Dermis microvascular lymphatic vessel endothelial cell (primary cell): ENCODE measurements around the gene IL2RA. TPM values are rescaled to one million over a fixed set of nuclear protein-coding genes. Genes with fewer than 3 reads are reported as not detected.
A peak's percentile ranks its signal among the peaks of the same experiment; 100 is the strongest.

Source experiments
- DNase-seq, 2 donors: peaks; one replicate each; pipeline versions ENCODE4 v3.0.0 to v3.0.0-alpha.2; 2010; ENCODE audit warnings: low read depth in 2 of 2
- total RNA-seq: library from RNA; depleted of rRNA; stranded (reverse); fragments of >200 nt; gene quantifications from 2 replicates; pipeline ENCODE4 v1.2.1, GENCODE V29; 2014

Gene IL2RA
- total RNA-seq, 1 donor from 2014 or later = not detected

DNA sequence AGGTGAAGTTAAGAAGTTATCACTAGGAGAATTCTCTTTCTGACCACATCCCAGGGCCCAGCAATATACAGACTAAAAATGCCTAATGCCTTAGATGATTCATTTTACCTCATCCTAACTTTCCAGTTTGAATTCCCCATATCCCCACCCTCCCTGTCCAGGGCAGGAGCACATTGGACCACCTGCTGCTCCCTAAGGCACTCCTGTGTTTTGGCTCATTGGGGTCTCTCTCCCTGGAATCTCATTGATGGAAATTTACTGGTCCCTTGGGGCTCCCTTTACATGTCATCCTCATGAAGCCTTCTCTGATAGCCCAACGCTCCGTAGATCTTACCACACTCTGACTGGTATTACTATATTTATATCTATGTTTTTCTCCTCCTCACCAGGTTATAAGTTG lies 2.7 kb downstream of the IL2RA start:
- no peak for DNase-seq

DNA sequence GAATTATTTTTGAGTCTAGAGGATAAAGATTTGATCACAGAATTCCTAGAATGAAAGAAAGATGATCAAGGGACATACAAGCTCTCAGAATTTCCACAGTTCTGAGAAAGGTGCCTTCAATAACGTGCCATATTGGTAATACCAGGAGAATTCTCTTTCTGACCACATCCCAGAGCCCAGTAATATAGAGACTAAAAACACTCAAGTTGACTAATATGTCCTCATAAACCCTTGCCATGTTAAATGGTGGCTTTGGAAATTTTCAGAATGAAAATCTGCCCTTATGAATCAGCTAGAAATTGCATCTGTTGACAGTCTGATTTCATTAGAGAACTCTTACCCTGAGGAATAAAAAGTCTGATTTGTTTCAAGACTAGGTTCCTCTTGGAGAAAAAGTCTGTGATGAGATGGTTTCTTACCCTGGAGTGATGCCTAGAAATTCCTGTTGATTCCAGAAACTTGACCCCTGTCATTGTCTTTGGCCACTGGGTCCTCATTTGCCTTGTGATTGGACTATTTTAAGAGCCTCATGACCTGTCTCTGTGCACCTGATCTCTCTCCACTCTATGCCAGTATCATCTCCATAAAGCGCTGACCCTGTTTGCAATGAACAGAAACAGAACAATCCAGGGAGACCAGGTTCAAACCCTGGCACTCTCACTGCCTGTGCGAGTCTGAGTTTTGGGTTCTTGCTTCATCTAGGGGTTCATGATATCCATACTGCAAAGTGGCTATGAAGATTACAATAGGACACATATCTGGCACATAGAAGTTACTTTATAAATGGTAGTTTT lies 3.3 kb downstream of the IL2RA start:
- no peak for DNase-seq

DNA sequence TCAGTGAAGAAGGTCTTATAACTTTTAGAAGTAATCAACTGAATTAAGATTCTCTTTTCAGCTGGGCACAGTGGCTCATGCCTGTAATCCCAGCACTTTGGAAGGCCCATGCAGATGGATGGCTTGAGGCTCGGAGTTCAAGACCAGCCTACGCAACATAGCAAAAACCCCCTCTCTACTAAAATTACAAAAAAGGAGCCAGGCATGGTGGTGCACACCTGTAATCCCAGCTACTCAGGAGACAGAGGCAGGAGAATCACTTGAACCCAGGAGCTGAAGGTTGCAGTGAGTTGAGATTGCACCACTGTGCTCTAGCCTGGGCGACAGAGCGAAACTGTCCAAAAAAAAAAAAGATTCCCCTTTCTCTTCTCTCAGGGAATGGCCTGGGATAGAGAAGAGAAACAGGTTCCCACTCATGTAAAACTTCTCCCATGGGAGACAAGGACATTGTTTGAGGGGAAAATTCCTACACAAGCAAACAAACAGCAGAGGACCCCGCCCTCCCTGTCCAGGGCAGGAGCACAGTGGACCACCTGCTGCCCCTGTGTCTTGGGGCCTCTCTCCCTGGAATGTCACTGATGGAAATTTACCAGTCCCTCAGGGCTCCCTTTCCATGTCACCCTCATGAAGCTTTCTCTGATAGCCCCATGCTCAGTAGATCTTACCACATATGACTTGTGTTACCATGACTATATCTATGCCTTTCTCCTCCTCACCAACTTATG lies 5.6 kb downstream of the IL2RA start:
- DNase-seq = no peak

DNA sequence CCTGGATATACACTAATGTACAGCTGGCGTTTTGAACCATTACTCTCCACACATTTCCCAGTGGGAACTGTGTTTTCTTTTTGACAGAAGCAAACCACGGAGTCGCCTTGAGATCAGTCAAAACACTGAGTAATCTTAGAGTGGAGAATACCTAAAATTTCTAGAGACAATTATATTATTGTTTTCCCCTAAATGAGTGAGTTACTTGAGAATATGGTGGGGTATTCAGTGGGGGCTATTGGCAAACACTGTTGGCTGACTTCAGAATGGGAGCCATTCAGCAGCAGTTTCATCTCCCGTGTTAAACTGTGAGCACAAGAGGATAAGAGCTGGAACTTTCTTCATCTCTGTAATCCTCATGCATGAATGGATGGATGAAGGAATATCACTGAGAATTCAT lies 6.2 kb downstream of the IL2RA start:
- DNase-seq = no peak

DNA sequence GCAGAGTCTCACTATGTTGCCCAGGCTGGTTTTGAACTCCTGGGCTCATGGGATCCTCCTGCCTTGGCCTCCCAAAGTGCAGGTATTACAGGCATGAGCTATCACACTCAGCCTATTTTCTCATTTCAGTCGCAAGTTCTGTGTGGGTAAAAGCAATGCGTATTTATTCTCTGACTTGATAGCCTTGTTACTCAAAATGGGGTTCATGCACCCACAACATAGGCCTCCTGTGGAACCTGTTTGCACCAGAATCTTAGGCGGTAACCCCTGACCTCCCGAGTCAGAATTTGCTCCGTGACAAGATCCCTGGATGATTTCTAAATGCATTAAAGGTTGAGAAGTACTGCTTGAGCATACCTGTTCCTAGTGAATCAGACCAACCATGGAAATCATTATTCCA lies 7.3 kb downstream of the IL2RA start:
- DNase-seq = no peak

DNA sequence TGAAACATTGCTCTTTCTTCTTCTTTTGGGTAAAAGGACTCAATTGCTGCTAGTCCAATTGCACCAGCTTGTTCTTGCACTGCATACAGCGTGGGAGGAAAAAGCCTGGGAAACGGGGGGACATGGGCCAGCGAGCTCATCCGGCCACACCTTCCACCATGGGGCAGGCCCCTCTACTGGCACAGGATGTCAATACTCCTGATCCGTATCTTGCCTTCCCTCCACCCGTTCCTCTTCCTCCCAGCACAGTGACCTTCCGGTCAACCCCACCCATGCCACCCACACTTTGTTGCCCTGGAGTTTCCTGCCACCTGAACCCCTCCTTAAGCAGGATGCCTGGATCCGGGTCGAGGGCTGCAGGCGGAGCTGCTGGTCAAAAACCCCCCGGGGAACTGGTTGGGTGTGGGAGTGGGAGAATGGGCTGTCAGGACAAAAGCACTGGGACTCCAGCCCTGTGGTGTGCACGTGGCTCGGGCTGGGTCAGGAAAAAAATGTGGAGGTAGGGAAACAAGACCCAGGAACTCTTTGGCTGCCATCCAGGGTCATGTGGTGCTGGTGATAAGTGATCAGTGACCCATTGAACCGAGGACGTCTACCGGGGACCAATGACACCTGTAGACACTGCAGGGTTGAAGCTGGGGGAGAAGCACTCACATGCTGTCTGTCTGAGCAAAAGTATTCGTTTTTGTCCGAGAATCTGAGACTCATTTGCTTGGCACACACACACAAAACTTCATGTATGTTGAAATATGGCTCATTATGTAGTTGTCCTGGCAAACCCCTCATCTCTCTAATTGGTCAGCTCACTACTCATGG lies 8.1 kb downstream of the IL2RA start:
- DNase-seq = peak in 1 of 2 donors; percentile 6

DNA sequence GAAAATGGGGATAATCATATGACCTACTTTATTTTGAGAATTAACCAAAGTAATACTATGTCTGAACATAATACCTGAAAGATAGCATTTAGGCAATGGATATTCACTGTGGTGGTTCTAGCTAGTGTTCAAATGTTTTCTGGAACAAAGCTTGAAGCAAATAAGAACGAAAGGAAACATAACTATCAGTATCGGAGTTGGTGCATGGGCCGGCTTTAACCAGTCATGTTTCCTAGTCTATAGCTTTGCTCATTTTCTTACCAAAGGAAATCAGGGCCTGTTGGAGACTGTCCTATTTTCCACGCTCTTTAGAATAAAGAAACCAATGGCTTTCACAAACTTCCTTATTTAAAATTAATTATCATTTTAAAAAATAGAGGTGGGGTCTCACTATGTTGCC lies 8.9 kb downstream of the IL2RA start:
- DNase-seq = no peak

DNA sequence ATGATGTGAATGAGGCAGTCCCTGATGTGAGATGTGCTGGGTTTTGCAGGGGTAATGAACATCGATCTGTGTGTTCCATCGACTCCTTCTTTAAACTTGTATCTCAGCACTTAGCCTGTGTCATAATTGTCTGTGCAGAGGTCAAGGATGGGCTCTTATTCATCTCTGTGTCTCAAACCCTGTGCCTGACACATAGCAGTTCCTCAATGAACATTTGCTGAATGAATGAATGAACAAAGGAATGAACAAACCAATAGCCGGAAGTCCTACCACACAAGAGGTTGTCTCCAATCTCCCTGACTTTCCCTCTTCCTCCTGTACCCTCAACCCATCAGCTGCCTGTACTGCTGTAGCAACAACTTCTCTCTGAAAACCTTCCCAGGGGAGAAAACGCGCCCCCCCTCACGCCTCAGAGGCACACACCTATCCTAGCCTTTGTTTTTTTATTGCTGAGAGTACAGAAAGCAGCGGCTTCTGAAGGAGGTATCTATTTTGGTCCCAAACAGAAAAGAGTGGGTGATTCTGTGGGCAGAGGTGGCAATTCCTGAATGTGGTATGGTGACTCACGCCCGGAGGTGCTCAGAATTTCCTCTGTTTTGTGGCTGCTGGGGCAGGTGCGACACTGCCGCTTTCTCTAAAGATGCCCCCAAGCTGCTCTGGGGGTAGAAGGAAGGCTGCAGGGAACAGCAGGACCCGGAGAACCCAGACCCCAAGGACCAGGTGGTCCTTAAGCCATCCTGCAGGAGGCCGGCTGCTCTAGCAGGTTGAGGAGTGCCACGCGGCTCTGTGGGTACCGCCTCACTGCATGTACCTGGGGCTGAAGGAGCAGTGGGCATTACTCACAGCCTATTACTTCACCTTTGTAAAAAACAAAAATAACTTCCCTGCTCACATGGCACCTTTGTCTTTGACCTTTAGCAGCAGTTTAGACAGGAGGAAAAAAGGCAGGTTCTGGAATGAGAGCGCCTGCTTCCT lies 9.6 kb downstream of the IL2RA start:
- DNase-seq = no peak

DNA sequence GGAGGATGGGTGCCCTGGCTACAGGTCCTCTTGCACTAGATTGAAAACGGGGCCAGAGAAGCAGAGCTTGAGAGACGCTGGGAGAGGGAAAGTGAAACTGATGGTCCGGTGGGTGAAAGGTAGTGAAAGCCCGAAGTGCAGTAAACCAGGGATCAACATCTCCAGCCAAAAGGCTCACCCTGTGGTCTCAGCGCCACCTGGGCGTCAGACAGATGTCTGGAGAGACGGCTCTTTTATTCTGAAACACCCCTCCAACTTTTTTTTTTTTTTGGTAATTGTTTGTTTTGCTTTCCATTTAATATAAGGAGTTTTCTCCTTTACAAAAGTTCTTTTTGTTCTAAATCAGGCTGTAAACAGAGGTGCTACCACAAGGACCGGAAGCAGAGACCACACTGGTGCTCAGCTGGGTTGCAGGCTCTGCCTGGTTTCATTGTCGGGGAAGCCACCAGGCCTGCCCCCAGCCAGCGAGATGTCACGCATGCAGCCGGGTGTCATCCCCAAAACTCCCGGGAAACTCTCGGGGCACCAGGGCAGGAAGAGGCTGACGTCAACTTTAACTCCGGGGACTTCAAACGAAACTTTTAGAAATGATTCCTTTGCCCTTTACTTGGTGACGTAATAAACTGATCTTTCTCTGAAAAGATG lies 11.2 kb downstream of the IL2RA start:
- peak; percentile 44 to 47 for DNase-seq

DNA sequence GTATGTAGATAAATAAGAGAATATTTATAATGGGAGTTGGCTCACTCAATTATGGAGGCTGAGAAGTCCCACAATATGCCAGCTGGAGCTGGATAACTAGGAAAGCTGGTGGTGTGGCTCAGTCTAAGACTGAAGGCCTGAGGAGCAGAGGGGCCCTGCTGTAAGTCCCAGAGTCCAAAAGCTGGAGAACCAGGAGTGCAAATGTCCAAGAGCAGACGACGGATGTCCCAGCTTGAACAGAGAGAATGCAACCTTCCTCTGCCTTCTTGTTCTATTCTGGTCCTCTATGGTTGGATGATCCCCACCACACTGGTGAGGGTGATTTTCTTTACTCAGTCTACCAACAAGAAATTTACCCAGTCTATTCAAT lies 13.2 kb downstream of the IL2RA start:
- no peak for DNase-seq

DNA sequence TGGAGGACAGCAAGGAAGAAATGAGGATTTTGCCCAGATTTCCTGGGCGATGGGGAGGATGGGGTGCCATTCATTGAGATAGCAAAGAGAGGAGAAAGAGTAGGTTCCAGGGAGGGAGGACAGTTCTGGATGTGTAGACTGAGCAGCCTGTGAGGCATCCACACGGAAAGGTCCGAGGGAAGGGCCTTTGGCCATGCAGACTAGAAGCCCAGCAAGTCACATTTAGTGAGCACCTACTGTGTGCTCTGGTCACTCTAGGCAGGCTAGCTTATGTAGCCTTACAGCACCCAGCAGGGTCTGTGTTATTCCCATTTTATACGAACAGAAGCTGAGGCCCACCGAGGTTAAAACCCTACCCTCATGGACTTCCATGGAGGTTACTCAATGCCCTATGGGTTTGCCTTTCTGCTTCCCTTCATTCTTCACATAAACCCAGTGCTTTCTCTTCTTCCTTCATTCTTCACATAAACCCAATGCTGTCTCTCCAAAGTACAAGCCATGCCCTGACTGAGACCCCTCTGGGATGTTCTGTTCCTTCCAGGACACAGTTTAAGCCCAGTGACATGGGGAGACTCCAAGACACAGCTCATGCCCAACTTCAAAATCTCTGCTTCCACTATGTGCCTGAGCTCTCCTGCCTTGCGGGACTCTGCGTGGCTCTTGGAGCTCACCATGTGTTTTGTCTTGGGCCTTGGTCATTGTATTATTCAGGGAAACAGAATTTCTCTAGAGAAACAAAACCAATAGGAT lies 13.7 kb downstream of the IL2RA start:
- DNase-seq = no peak

DNA sequence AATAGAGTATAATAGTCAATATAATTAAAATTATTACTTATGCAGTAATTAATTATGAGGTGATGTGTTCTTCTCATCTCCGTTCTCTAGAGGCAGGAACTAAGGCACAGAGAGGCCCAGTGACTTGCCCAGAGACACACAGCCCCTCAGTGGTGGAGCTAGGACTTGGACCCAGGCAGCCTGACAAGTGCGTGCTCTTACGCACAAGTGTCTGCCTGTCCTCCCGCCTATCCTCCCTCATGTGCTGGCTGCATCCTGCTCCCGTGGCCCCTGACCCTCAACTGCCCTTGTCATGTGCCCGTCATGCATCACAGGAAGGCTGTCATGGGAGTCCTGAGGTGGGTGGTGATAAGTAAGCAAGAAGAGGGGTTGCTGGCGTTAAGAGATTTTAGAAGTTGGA lies 14.3 kb downstream of the IL2RA start:
- no peak for DNase-seq

DNA sequence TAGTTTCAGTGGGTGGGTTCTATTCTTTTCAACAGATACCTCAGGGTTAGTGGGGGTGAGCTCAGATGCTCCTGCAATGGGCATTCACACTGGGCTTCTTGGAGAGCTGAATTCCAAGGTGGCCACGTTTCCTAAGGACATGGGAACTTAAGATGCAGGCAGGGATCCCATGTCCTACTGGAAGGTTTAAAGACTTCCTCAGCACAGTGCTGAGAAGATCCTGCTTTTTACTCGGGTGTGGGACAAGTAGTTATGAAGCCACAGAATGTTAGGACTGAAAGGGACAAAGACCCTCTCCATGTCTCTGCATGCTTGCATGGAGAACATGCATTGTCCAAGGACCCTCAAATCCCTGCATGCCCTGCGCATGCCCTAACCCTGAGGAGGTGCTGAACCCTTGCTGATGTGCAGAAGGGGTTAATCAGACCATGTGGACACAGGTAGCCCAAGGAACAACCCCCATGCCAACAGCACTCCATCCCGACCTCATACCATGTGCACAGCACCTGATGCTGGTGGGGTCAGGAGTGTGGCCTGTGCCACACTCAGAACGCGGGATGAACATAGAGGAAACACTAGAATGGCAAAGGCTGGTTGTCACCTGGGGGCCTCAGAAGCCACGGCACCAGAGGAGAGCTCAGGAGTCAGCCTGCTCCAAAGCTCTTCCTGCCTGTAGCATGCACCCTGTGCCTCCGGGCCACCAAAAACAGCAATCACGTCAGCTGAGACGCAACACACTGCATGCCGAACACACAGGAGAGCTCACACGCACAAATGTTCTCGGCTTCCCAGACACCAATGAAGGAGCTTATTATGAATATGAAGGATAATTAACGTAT lies 15.2 kb downstream of the IL2RA start:
- no peak for DNase-seq

DNA sequence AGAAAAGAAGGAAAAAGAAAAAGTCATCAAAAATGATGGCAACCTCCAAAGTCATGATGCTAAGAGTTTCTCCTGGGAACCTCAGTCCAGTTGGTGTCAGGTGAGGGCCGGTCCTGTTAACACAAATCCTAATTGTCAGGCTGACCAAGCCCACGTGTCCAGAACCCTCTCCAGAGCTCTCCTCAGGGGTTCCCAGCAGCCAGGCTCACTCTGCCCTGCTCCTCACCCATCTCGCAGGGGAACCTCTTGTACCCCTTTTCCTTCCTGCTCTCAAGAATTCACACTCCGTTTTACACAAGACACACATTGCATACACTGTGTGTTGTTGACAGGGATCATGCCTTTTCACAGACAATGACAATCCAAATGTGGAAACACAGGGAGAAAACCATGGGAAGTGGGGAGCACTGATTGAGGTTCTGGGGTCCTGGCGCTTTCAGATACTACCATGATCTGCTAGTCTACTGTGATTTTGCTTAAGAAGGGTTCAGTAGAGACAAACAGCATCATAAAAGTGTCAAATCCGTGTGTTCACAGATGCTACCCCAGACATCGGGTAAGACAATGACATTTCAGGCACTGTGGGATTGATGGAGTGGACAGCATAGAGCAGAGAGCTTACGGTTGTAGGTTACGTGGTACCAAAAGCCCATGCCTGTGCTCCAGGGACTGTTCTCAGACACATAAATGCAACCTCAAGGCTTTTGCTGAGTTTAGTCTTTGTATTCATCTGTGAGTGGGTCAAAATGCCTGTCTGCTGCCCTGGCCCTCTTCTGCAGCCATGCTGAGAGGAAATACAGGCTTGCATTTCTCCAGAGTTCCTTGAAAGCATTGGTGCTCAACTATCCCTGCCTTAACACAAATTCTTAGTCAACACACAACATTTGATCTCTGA lies 16.0 kb downstream of the IL2RA start:
- DNase-seq = no peak

DNA sequence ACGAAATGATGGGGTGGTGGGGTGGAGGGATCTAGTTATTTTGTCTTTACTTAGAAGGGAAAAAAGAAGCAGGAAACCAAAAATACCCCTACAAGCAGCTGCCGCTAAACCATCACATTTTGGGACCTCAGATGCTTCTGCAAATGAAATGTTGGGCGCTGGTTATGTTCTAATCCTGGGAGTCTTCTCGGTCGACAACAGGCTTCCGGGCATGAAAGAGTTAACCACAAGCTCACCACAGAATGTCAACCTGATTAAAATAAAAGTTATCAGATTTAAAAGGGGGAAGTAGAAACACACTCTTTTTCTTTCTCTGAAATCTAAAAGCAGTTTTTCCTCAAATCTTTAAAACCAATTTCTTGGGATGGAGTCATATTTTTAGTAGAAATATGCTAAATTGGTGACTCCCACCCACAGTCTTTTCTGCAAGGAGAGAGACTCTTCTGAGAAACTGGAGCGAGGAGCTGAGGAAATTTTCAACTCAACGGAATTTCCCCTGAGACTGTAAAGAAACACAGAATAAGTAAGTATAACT lies 16.8 kb downstream of the IL2RA start:
- DNase-seq = no peak

DNA sequence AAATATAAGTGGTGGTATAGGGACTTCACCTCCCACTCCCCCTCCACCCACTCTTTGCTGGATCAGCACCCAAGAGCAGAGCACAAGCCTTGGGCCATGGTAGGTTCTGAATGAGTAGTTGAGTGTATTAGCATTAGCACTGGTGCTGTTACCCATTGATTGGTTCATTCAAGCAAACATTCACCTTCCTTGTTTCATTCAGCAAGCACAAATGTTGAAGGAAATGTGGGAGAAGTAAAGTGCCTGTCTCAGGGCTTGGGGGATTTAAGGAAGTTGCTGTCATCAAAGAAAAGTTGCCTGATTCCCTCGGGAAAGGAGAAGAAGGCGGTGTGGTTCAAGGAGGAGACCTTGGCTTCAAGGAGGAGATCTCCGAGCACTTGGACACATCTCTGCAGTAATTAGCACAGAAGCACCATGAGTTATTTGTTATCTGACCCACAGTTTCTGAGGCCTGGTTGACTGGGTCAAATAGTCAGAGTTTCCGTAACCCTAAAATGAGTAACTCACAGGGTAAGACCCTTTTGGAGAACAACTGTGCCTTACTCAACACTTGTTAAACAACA lies 17.3 kb downstream of the IL2RA start:
- DNase-seq = no peak

DNA sequence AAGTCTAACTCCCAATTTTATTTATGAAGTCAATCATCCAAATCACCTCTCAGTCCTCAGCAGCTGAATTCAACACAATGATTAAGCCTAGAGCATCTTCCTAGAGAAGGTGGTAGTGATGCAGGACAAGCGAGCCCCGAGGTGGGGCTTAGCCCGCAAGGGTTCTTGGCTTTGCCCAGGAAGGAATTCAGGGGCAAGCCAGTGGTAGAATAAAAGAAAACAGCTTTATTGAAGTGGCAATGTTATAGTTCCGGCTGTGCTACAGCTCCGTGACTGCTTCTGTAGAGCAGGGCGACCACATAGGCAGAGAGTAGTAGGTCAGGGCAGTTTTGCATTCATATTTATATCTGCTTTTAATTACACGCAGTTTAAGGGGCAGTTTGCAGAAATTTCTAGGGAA lies 18.1 kb downstream of the IL2RA start:
- DNase-seq = no peak
